HG03039 (cell line): ENCODE measurements around the gene NTSR1.

ENCODE experiments used
- ATAC-seq: cut with Tn5 transposase; IDR thresholded peaks from one replicate; pipeline ENCODE4 v1.9.1; 2021; ENCODE audit warnings: mild to moderate bottlenecking, moderate library complexity; ENCODE audit not compliant: unreplicated experiment

Gene NTSR1

GRCh38 chr20:62692801-62693523 lies 15.7 kb upstream of the NTSR1 start:
- ATAC-seq = no peak

DNA sequence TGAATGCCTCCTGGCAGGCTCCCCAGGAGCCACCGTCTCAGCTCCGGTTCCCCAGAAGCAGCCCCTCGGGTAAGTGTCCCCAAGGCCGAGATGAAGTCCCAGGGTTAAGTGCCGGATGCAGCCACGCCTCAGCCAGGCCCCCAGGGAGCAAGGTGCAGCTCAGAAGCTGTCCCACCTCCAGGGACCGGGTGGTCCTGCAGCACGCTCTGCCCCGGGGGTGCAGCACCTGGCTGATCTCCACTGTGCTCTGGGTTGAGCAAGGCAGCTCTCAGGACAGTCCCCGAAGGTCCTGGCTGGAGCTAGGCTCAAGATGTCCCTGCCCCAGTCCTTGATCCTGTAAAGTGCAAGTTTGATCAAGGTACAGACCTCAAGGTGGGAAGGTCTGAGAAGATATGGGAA lies 15.1 kb upstream of the NTSR1 start:
- no peak for ATAC-seq

DNA sequence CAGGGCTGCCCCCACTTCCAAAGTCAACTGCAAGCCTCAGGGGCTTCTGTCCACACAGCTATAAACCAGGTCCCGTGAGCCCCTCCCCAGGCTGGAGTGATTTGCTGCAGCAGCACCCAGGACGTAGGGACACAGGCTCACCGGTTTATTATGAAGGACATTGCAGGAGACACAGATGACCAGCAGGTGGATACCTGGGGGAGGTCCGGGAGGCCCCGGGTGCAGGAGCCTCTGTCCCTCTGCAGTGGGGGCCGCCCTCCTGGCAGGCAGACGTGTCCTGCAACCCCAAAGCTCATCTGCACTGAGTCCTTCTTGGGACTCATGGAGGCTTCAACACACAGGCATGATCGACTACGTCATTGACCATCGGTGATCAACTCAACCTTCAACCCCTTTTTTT lies 14.5 kb upstream of the NTSR1 start:
- ATAC-seq = no peak

GRCh38 chr20:62694868-62695267 lies 13.8 kb upstream of the NTSR1 start:
- ATAC-seq = no peak

DNA sequence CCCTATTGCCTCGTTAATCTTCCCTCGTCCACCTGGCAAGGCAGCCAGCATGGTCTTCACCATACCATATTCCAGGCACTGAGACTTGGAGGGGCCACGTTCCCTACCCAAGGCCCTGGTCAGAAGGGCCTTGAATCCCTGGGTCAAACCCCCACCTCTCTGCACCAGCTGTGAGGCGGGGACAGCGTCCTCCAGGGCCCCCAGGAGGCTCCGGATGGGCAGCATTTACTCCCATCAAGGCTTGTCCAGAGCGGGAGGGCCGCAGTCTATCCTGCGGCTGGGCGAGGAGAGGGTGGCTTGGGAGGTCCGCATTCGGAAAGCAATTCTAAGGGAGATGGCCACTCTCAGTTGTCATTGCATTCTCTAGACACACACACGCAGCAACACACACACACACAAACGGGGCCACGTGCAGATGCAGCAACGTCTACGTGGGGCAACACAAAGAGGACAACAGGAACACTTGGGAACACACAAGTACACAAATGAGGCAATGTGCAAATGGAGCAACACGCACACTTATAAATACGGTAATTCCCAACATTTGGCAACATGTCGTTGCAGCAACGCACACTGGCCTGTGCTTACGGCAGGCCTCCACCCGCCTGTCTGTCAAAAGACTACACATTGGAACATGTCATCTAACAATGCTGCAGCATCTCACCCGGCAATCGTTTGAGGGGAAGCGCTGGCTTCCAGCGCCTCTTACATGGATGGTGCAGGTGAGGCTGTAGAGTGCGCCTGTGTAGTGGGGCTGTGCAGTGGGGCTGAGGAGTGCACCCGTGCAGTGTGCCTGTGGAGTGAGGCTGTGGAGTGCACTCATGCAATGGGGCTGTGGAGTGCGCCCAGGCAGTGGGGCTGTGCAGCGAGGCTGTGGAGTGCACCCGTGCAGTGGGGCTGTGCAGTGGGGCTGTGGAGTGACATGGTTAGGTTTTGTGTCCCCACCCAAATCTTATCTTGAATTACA lies 12.9 kb upstream of the NTSR1 start:
- no peak for ATAC-seq

GRCh38 chr20:62696434-62696957 lies 12.1 kb upstream of the NTSR1 start:
- ATAC-seq = no peak

DNA sequence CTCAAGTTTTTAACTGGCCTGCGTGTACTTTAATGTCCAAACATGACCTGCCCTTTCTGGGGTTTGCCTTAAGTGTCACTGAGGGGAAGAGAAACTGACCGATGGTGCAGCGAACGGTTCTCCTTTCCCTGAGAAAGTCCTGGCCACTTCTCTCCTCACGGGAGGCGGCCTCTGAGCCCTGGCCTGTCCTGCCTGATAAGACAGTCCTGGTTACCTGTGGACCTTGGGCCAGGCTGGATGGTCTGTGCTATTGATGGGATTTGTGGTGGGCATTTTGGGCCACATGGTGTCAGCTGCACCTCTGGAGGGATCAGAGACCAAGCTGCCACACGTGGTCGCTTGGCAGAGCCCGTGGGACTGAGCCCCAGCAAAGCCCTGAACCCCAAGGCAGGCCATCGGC lies 11.6 kb upstream of the NTSR1 start:
- no peak for ATAC-seq

GRCh38 chr20:62697468-62697912 lies 11.1 kb upstream of the NTSR1 start:
- ATAC-seq = no peak

DNA sequence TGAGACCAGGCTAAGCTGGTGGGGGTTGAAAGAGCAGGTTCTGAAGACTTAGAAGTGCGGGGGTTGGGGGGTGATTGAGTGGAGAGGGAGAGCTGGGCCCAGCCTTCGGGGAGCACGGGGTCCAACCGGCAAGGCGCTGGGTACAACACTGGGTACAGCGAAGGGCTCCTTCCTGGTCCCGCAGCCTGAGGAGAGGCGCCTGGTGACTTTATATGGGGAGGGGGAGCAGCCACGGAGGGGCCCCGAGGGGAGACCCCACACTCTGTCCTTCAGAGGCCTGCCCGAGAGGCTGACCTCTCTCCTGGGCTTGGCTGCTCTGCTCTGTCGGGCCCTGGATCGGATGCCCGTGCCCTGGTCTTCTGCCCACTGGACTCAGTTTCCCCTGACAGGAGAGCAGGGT lies 10.4 kb upstream of the NTSR1 start:
- ATAC-seq = no peak

GRCh38 chr20:62699296-62699695 lies 9.3 kb upstream of the NTSR1 start:
- no peak for ATAC-seq

- ATAC-seq = no peak
These were observed 8.9 kb upstream of the NTSR1 start for GRCh38 chr20:62699741-62700140.

DNA sequence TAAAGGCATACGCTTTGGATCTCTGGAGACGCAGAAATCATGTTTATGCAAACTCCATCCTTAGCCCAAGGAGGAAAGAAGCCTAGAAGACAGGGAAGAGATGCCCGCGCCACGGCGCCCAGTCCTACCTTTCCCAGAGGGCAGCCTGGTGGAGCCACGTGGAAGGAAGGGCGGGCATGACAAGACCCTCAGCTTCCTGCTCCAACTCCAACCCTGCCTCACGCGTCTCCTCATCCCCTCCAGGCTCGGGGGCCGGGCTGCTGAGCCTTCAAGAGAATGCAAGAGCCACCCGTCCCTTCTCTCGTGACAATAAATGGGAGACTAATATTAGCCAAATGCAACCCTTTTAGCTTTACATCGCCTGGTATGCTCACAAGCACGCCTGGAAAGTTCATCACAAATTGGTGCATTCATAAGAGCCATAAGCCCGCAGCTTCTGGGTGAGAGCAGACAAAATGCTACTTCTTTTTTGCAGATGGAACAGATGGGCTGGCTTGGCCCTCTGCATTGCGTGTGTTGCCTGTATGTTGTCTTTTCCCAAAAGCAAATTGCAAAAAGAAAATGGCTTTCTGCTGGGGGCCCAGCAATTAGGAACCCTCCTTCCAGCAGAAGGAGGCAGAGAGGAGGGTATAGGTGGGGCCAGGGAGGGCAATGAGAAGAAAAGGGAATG lies 8.2 kb upstream of the NTSR1 start:
- no peak for ATAC-seq

GRCh38 chr20:62701161-62702012 lies 7.2 kb upstream of the NTSR1 start:
- no peak for ATAC-seq

GRCh38 chr20:62702013-62702300 lies 6.7 kb upstream of the NTSR1 start:
- no peak for ATAC-seq

GRCh38 chr20:62702895-62703852 lies 5.5 kb upstream of the NTSR1 start:
- no peak for ATAC-seq

GRCh38 chr20:62703853-62704228 lies 4.8 kb upstream of the NTSR1 start:
- ATAC-seq = no peak

DNA sequence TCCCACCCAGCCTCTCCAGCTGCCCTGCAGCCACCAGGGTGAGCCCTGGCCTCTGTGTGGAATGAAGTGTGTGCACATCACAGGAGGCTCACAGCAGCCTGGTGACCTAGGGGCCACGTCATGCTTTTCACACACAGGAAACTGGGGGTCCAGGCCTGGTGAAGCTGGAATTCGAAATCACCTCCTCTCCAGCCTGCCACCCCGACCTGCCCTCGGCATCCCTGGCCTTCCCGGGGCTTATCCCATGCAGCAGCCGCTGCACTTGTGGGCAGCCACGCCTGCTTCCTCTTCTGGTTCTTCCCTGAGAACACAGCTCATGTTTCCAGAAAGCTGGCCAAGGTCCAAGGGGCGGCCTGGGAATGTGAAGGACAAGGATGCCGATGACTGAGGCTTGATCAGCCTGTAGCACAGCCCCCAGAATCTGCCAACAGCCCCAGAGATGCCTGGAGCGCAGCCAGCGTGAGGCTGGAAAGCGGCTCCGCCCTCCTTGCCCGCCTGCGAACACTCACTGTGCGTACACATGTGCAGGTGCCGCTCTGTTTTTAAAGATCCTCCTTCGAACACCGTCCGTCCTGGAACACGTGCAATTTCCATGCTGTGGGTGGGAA lies 4.2 kb upstream of the NTSR1 start:
- ATAC-seq = no peak

DNA sequence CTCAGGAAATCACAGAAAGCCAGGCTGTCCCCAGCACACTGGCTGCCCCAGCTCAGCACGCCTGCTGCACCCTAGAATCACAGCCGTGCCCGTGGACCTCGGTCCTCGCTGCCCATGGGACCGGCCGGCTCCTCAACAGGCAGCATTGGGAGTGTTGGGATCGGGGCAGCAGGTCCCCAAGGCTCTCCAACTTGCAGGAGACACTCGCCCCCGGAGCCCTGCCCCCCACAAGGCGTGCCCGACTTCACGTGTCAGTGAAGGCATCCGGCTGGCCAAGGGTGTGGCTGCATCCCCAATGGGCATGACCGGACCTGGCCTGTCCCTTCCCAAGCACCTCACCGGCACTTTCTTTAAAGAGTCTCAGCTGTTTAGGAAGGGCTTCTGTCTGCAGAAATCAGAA lies 3.0 kb upstream of the NTSR1 start:
- ATAC-seq = no peak

GRCh38 chr20:62706344-62706743 lies 2.3 kb upstream of the NTSR1 start:
- ATAC-seq = no peak
